Upper lobe of right lung (tissue), 1 donor: ENCODE measurements around the gene CENPT. TPM values are rescaled to one million over a fixed set of nuclear protein-coding genes. Genes with fewer than 3 reads are reported as not detected.

Experiments used
- ATAC-seq: fragments of 200-7000 bp; cut with Tn5 transposase; one replicate; pipeline ENCODE4 v1.9.1; 2020; ENCODE audit warnings: mild to moderate bottlenecking, moderate library complexity
- DNase-seq: peaks from one replicate; pipeline ENCODE4 v3.0.0-alpha.2; 2020
- H3K27ac ChIP-seq: fragments of 200-600 bp; one replicate; pipeline ENCODE4 v1.8.0; 2022
- H3K27me3 ChIP-seq: fragments of 200-600 bp; one replicate; pipeline ENCODE4 v1.8.0; 2022; ENCODE audit warnings: mild to moderate bottlenecking
- H3K36me3 ChIP-seq: fragments of 200-600 bp; one replicate; pipeline ENCODE4 v1.8.0; 2022
- H3K4me1 ChIP-seq: fragments of 200-600 bp; one replicate; pipeline ENCODE4 v1.8.0; 2022
- H3K4me3 ChIP-seq: fragments of 200-600 bp; one replicate; pipeline ENCODE4 v1.8.0; 2022; ENCODE audit warnings: mild to moderate bottlenecking
- H3K9me3 ChIP-seq: fragments of 200-600 bp; one replicate; pipeline ENCODE4 v1.8.0; 2022
- intact Hi-C: fragments of 100-400 bp; cut with DNase I; formaldehyde crosslinking; loops from one replicate; pipeline ENCODE4 v1.11.0; 2022
- total RNA-seq: library from RNA; stranded (reverse); fragmentation: NEBNext Ultra II Directional; extraction: Animal tissue kit (Norgen Biotek cat#: 25700); gene quantifications from one replicate; pipeline ENCODE4 v1.2.1, GENCODE V29; 2021
- TF ChIP-seq, protein P1 (sequence below): fragments of 200-600 bp; IDR thresholded peaks from one replicate; pipeline ENCODE4 v1.8.0; 2022; ENCODE audit warnings: antibody characterized with exemption
- donor health status: DM: no; HTN: yes; CAD: no; lungs with severe emphysema.

Gene CENPT
- total RNA-seq, 1 donor from 2014 or later = 30.0 TPM

DNA sequence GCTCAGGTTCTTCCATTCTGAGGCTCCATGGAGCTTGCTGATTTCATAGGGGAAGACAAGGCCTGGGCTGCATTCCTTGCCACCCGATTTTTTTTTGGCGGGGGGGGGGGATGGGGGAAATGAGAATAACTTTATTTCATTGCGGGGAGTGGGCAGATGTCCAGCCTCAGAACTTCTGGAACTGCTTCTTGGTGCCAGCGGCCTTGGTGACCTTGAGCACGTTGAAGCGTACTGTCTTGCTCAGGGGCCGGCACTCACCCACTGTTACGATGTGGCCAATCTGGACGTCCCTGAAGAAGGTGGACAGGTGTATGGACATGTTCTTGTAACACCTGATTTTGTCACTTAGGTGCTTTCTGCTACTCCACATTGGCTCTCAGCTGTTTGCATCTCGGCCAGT is 8.3 kb upstream of the CENPT start:
- Histone ChIP-seq H3K4me1 (peaks cover 20% of the 10 kb centered on the region), H3K4me3 (no peak overlapping the region), H3K9me3 (no peaks in the 10 kb centered on the region), H3K36me3 (peaks cover 4% of the 10 kb centered on the region), H3K27me3 (no peaks in the 10 kb centered on the region), H3K27ac (no peak overlapping the region)
- TF ChIP-seq, protein P1, sequence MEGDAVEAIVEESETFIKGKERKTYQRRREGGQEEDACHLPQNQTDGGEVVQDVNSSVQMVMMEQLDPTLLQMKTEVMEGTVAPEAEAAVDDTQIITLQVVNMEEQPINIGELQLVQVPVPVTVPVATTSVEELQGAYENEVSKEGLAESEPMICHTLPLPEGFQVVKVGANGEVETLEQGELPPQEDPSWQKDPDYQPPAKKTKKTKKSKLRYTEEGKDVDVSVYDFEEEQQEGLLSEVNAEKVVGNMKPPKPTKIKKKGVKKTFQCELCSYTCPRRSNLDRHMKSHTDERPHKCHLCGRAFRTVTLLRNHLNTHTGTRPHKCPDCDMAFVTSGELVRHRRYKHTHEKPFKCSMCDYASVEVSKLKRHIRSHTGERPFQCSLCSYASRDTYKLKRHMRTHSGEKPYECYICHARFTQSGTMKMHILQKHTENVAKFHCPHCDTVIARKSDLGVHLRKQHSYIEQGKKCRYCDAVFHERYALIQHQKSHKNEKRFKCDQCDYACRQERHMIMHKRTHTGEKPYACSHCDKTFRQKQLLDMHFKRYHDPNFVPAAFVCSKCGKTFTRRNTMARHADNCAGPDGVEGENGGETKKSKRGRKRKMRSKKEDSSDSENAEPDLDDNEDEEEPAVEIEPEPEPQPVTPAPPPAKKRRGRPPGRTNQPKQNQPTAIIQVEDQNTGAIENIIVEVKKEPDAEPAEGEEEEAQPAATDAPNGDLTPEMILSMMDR = no peak
- intact Hi-C loops = no loop called here
- ATAC-seq = no peak
- no peak for DNase-seq

DNA sequence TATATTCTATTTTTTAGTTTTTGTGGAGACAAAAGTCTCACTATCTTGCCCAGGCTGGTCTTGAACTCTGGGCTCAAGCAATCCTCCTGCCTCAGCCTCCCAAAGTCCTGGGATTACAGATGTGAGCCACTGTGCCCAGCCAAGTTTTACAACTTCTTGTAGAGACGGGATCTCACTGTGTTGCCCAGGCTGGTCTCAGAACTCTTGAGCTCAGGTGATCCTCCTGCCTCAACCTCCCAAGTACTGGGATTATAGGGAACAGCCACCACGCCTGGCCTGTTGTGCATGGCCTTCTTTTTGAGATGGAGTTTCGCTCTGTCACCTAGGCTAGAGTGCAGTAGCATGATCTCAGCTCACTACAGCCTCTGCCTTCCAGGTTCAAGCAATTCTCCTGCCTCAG is 6.2 kb upstream of the CENPT start:
- Histone ChIP-seq H3K27ac (no peak overlapping the region), H3K36me3 (no peaks in the 10 kb centered on the region), H3K4me1 (peaks cover 23% of the 10 kb centered on the region), H3K4me3 (no peak overlapping the region), H3K9me3 (no peaks in the 10 kb centered on the region), H3K27me3 (no peaks in the 10 kb centered on the region)
- intact Hi-C loops = no loop called here
- ATAC-seq (no peak), DNase-seq (no peak)
- TF ChIP-seq, protein P1 = no peak

DNA sequence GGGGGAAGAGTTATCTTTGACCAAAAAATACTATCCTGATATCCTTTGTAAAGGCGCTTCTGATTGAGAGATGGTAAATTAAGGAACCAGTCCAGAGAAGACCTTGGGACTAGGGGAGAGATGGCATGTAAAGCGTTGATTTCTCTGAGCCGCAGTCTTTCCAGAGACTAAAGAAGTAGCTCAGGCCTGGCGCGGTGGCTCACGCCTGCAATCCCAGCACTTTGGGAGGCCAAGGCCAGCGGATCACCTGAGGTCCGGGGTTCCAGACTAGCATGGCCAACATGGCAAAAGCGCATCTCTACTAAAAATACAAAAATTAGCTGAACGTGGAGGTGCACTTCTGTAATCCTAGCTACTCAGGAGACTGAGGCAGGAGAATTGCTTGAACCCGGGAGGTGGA is 625 bp upstream of the CENPT start:
- Histone ChIP-seq H3K9me3 (no peaks in the 10 kb centered on the region), H3K4me1 (peaks cover 44% of the 10 kb centered on the region), H3K4me3 (peak overlapping the region; percentile 100), H3K27ac (peak overlapping the region; percentile 88), H3K27me3 (no peaks in the 10 kb centered on the region), H3K36me3 (no peaks in the 10 kb centered on the region)
- no peak for DNase-seq
- intact Hi-C loops = no loop called here
- ATAC-seq = no peak
- TF ChIP-seq, protein P1 = no peak

DNA sequence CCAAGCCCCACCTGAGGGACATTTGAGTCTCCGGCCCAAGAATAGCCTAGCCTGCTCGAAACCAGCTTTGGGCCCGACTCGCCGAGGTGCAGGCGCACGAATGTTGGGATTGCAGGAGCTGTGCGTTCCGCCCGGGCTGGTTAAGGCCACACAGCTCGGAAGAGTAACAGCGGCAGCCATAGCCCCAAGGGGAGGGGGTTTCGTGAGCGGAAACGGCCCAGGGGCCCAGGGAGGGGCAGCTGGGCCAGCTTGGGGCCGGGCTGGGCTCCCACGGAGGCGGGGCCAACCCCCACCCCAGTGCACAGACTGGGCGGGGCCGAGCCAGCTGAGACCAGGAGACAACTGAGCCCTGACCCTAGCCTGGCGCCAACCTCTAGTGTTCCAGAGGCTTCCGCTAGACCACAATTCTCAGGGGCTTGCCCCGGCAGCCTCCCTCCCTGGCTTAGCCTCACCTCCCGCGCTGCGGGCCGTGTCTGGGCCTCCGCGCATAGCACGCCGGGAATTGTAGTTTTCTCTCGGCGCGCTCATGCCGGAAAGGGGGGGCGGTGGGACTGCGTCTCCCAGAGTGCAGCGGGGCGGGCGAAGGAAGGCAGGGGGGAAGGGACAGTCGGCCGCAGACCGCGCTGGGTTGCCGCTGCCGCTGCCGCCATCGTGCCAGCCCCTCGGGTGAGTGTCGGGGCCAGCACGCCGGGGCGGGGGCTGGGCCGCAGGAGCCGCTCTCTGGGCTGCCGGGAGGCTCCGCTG is 1.0 kb downstream of the CENPT start, which contains the start of gene NUTF2:
Gene NUTF2, plus strand, starts transcription at position 614 of the 744 bp plus-strand sequence. CDS start 18,198 bp downstream, outside the sequence.
- ATAC-seq = peak; percentile 89
- TF ChIP-seq, protein P1 = no peak
- peak; percentile 98 for DNase-seq
- peak within 1 kb of the TSS; percentile 100 for H3K4me3 ChIP-seq
- H3K9me3 ChIP-seq = no peaks in the 10 kb centered on the region
- no peaks in the 10 kb centered on the region for H3K36me3 ChIP-seq
- H3K27ac ChIP-seq = peak within 1 kb of the TSS; percentile 88
- peaks cover 45% of the 10 kb centered on the region for H3K4me1 ChIP-seq
- no peaks in the 10 kb centered on the region for H3K27me3 ChIP-seq
- intact Hi-C loops = no loop called here

DNA sequence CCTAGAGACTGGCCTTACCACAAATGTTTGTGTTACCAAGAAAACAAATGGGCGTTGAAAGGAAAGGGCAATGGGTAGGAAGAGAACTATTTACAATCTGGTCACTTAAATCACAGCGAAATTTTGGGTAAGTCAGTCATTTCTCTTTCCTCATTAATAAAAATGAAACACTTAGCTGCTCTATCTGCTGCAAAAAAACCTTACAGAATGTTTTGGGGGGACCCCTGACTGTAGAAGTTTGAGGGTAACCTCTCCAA is 1.5 kb downstream of the CENPT start:
- H3K27me3 ChIP-seq = no peaks in the 10 kb centered on the region
- peak overlapping the region; percentile 88 for H3K27ac ChIP-seq
- no peaks in the 10 kb centered on the region for H3K36me3 ChIP-seq
- TF ChIP-seq, protein P1 = no peak
- no peaks in the 10 kb centered on the region for H3K9me3 ChIP-seq
- intact Hi-C loops = no loop called here
- H3K4me3 ChIP-seq = peak overlapping the region; percentile 100
- H3K4me1 ChIP-seq = peaks cover 45% of the 10 kb centered on the region
- ATAC-seq (no peak), DNase-seq (no peak)
